ENCODE measurements around the gene ARGLU1. TPM values are rescaled to one million over a fixed set of nuclear protein-coding genes. Genes with fewer than 3 reads are reported as not detected.

Gene ARGLU1
- total RNA-seq, 4 donors from 2014 or later = 48.4 to 161 (median 67.5) TPM

DNA sequence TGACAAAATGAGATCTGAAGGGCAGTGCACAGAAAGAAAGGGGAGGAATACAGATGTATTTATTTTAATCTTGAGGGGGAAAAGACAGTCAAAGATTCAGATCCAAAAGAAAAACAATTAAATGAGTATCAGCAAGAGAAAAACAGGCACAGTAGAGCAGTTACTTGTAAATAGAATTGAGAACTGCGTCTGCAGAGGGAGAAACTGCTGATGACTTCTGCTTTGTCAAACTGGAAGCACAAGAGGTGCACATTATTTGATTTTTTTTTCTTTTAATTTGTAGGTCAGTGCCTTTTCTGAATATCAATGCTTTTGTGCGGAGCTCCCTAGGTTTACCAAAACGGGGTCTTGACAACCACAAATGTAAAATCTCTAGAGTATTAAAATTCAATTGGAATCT is 69.8 kb downstream of the ARGLU1 start:
- TF ChIP-seq EP300 (IDR thresholded peaks at IDR 0.05) (no peak), POLR2A (IDR thresholded peaks at IDR 0.05) (no peak), POLR2AphosphoS5 (IDR thresholded peaks at IDR 0.05) (no peak)
- TF ChIP-seq, protein P1, sequence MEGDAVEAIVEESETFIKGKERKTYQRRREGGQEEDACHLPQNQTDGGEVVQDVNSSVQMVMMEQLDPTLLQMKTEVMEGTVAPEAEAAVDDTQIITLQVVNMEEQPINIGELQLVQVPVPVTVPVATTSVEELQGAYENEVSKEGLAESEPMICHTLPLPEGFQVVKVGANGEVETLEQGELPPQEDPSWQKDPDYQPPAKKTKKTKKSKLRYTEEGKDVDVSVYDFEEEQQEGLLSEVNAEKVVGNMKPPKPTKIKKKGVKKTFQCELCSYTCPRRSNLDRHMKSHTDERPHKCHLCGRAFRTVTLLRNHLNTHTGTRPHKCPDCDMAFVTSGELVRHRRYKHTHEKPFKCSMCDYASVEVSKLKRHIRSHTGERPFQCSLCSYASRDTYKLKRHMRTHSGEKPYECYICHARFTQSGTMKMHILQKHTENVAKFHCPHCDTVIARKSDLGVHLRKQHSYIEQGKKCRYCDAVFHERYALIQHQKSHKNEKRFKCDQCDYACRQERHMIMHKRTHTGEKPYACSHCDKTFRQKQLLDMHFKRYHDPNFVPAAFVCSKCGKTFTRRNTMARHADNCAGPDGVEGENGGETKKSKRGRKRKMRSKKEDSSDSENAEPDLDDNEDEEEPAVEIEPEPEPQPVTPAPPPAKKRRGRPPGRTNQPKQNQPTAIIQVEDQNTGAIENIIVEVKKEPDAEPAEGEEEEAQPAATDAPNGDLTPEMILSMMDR (IDR thresholded peaks at IDR 0.05) = no peak
- no peaks in the 10 kb centered on the region for H3K27me3 ChIP-seq
- DNase-seq (ENCODE audit: low spot score in 2 of 2) = no peak
- H3K9me3 ChIP-seq = no peaks in the 10 kb centered on the region
- peaks cover 16% of the 10 kb centered on the region for H3K36me3 ChIP-seq
- 54% methylated on average over 3 of the region's 3 CpGs for WGBS
- H3K4me3 ChIP-seq = no peak overlapping the region
- H3K27ac ChIP-seq = no peak overlapping the region
- peaks cover 14% of the 10 kb centered on the region for H3K4me1 ChIP-seq

DNA sequence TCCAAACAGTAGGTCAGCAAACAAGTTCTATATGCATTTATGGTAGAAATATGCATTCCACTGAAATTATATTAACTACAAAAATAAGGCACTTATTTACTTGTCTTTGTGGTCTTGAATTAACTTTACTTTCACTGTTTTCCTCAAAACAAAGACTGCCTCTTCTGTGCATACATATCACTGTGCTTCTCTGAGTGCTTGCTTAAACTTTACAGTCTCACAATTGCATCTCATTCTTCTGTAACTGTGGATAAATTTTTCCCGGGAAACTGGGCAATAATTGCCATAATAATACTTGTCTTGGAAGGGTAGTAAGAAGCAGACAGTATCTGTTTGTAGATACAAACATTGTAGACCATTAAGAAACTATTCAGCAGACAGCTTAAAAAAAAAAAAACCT is 70.9 kb downstream of the ARGLU1 start:
- Histone ChIP-seq H3K9me3 (no peaks in the 10 kb centered on the region), H3K27ac (no peak overlapping the region), H3K4me3 (no peak overlapping the region), H3K36me3 (peaks cover 27% of the 10 kb centered on the region), H3K27me3 (no peaks in the 10 kb centered on the region), H3K4me1 (peaks cover 14% of the 10 kb centered on the region)
- WGBS = 47% methylated on average over 1 of the region's 1 CpG
- TF ChIP-seq, protein P1 (IDR thresholded peaks at IDR 0.05) = no peak
- TF ChIP-seq POLR2A (IDR thresholded peaks at IDR 0.05) (no peak), EP300 (IDR thresholded peaks at IDR 0.05) (no peak), POLR2AphosphoS5 (IDR thresholded peaks at IDR 0.05) (no peak)
- DNase-seq (ENCODE audit: low spot score in 2 of 2) = no peak

DNA sequence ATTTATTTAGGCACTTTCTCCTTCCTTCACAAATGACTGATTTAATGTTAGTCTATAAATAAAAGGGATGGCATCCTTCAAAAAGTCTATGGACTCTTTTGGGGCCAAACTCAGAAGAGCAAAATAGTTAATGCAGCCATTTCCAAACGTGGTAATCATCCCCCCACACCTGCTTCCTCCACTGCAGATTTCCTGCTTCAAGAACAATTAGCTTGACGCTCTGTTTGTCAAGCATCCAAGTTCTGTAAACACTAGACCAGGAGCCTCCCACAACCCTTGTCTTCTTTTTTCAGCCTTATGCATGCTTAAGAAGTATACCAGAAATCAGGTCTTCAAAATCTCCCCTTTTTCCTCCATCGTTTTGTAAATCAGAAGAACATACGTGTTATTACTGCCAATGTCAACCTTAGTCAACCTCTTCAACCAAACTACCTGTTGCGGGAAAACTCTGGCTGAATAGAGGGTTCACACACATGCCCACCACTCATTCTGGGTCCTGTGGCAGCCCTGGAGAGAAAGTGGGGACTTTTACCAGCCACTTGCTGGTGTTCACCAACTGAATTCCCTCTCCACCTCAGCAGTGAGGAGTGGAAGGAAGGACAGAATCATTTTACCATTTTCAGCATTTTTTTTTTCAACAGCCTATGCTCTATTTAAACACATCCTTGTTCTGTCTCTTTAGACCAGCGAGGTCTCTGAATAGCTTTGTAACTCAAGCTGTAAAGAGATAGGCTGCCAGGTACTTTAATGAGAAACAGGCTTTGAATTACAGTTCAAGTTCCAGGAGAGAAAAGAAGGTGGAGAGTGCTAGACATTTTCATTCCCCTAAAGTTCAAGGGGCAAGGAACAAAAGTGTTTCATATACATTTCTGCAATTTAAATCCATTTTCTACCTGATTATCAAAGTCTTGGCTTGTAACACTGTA is 71.6 kb downstream of the ARGLU1 start:
- Histone ChIP-seq H3K4me3 (no peak overlapping the region), H3K27ac (peak overlapping the region; percentile 27), H3K9me3 (no peaks in the 10 kb centered on the region), H3K4me1 (peaks cover 14% of the 10 kb centered on the region), H3K27me3 (no peaks in the 10 kb centered on the region), H3K36me3 (peaks cover 34% of the 10 kb centered on the region)
- 61% methylated on average over 6 of the region's 6 CpGs for WGBS
- DNase-seq (ENCODE audit: low spot score in 2 of 2) = no peak
- TF ChIP-seq EP300 (IDR thresholded peaks at IDR 0.05) (no peak), POLR2A (IDR thresholded peaks at IDR 0.05) (no peak), POLR2AphosphoS5 (IDR thresholded peaks at IDR 0.05) (no peak)
- TF ChIP-seq, protein P1 (IDR thresholded peaks at IDR 0.05) = no peak

DNA sequence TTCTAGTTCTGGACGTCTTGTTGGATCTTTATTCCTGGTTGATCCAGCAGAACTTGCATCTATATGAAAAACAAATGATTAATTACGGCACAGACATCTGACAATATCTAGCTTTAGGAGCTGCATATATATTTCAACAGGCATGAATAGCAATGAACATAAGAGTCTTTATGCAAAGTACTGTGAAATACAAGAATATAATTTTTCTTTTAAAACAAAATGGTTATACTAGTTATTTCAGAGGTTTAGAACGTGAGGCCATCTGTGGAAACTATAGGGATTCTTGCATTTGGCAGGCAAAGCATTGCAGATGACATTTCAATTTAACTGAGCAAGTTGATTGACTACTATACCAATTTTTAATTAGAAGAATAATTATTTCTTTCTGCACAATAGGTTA is 73.0 kb downstream of the ARGLU1 start:
- Histone ChIP-seq H3K4me3 (no peak overlapping the region), H3K36me3 (peaks cover 38% of the 10 kb centered on the region), H3K27me3 (no peaks in the 10 kb centered on the region), H3K4me1 (peaks cover 11% of the 10 kb centered on the region), H3K9me3 (no peaks in the 10 kb centered on the region), H3K27ac (no peak overlapping the region)
- TF ChIP-seq POLR2A (IDR thresholded peaks at IDR 0.05) = no peak
- TF ChIP-seq POLR2AphosphoS5 (IDR thresholded peaks at IDR 0.05) = no peak
- TF ChIP-seq EP300 (IDR thresholded peaks at IDR 0.05) = no peak
- TF ChIP-seq, protein P1 (IDR thresholded peaks at IDR 0.05) = no peak
- no peak for DNase-seq (ENCODE audit: low spot score in 2 of 2)
- WGBS = 90% methylated on average over 3 of the region's 3 CpGs

DNA sequence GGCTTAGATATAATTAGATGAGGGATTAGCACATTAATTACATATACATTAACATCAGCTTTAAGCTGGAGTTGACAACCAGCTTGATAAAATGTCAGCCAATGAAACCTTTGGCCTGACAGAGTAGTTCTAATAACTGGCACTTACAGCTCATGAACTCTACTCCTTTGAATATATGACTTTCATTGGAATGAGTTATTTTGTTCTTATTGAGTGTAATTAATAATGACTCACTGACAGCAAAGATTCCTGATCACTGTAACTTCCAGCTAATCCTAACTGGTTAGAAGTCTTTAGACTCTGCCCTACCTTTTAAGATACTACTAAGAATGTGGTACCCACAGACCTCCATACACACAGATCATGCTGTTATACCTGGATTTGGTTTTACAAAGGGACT is 73.4 kb downstream of the ARGLU1 start:
- Histone ChIP-seq H3K27me3 (no peaks in the 10 kb centered on the region), H3K27ac (no peak overlapping the region), H3K36me3 (peaks cover 38% of the 10 kb centered on the region), H3K4me1 (peaks cover 11% of the 10 kb centered on the region), H3K4me3 (no peak overlapping the region), H3K9me3 (no peaks in the 10 kb centered on the region)
- TF ChIP-seq EP300 (IDR thresholded peaks at IDR 0.05) (no peak), POLR2A (IDR thresholded peaks at IDR 0.05) (no peak)
- no peak for DNase-seq (ENCODE audit: low spot score in 2 of 2)

Data from suprapubic skin (tissue), 4 donors.